OCI-LY3 (cell line): ENCODE measurements around the gene MPO.
A peak's percentile ranks its signal among the peaks of the same experiment; 100 is the strongest.

Experiments
- H2AFZ ChIP-seq: fragments of 200-600, 300-600 bp; shearing (Covaris generic); 2 replicates; pipeline ENCODE4 v1.6.0; 2014; ENCODE audit warnings: antibody characterized with exemption, low read depth, low read length
- H3K27ac ChIP-seq: fragments of 200-600, 300-600 bp; sonication (generic); 2 replicates; pipeline ENCODE4 v1.5.1; 2014; ENCODE audit warnings: mild to moderate bottlenecking, low read length, moderate library complexity, mixed read lengths
- H3K27me3 ChIP-seq: fragments of 200-600, 300-600 bp; sonication (generic); 2 replicates; pipeline ENCODE4 v1.6.1; 2014; ENCODE audit warnings: low read depth, low read length, mixed read lengths
- H3K36me3 ChIP-seq: fragments of 200-600, 300-600 bp; sonication (generic); replicated peaks from 2 replicates; pipeline ENCODE3; 2014; ENCODE audit warnings: low read depth, low read length, mixed read lengths
- H3K4me1 ChIP-seq: fragments of 300-600, 200-600 bp; sonication (generic); 2 replicates; pipeline ENCODE4 v1.6.1; 2014; ENCODE audit warnings: low read length, mixed read lengths
- H3K4me2 ChIP-seq: fragments of 200-600, 300-600 bp; sonication (generic); 2 replicates; pipeline ENCODE4 v1.6.1; 2014; ENCODE audit warnings: low read length, mixed read lengths
- H3K4me3 ChIP-seq: fragments of 300-600, 200-600 bp; sonication (generic); 2 replicates; pipeline ENCODE4 v1.5.1; 2014; ENCODE audit warnings: antibody characterized with exemption, mild to moderate bottlenecking, low read length, moderate library complexity
- H3K79me2 ChIP-seq: fragments of 300-600, 200-600 bp; shearing (Covaris generic); 2 replicates; pipeline ENCODE4 v1.6.1; 2014; ENCODE audit warnings: mild to moderate bottlenecking, low read length, mixed read lengths
- H3K9ac ChIP-seq: fragments of 300-600, 200-600 bp; shearing (Covaris generic); 2 replicates; pipeline ENCODE4 v1.6.0; 2014; ENCODE audit warnings: mild to moderate bottlenecking, low read length, moderate library complexity
- H3K9me3 ChIP-seq: fragments of 200-600, 300-600 bp; shearing (Covaris generic); 2 replicates; pipeline ENCODE4 v1.6.1; 2014; ENCODE audit warnings: low read length, mixed read lengths; ENCODE audit not compliant: insufficient read depth
- H4K20me1 ChIP-seq: fragments of 200-600, 300-600 bp; sonication (generic); 2 replicates; pipeline ENCODE4 v1.6.1; 2016; ENCODE audit warnings: low read length, mixed read lengths; ENCODE audit not compliant: insufficient read depth
- CTCF ChIP-seq: fragments of 200-600, 300-600 bp; sonication (generic); IDR thresholded peaks from 2 replicates; pipeline ENCODE4 v1.5.1; 2014; ENCODE audit warnings: antibody characterized with exemption, low read length, low read depth
- EZH2phosphoT487 ChIP-seq: fragments of 200-600 bp; shearing (Covaris generic); IDR thresholded peaks from 2 replicates; pipeline ENCODE4 v1.6.1; 2018; ENCODE audit warnings: antibody characterized with exemption, mixed run types, low read depth

MPO gene

GRCh38 chr17:58303971-58304749 lies 23.4 kb upstream of the MPO start:
- H3K9me3 ChIP-seq: no peaks in the 10 kb centered on the region
- peak overlapping the region; percentile 27 for H3K4me2 ChIP-seq
- TF ChIP-seq EZH2phosphoT487 (no peak), CTCF (peak; percentile 76)
- H4K20me1 ChIP-seq: no peaks in the 10 kb centered on the region
- no peaks in the 10 kb centered on the region for H3K79me2 ChIP-seq
- H3K4me3 ChIP-seq: no peak overlapping the region
- peaks cover 7% of the 10 kb centered on the region for H3K4me1 ChIP-seq
- peak overlapping the region; percentile 80; the same call in 1 of the 2 replicates for H2AFZ ChIP-seq
- H3K27me3 ChIP-seq: no peaks in the 10 kb centered on the region
- peaks cover 6% of the 10 kb centered on the region for H3K36me3 ChIP-seq
- H3K27ac ChIP-seq: no peak overlapping the region
- H3K9ac ChIP-seq: no peak overlapping the region; the same call in 1 of the 2 replicates

- H3K27me3 ChIP-seq: peaks cover 9% of the 10 kb centered on the region; the same call in 1 of the 2 replicates
- no peak overlapping the region for H3K4me2 ChIP-seq
- peaks cover 7% of the 10 kb centered on the region for H3K4me1 ChIP-seq
- H3K4me3 ChIP-seq: no peak overlapping the region
- H3K27ac ChIP-seq: no peak overlapping the region
- H4K20me1 ChIP-seq: no peaks in the 10 kb centered on the region
- TF ChIP-seq EZH2phosphoT487: no peak
- no peak for TF ChIP-seq CTCF
- no peaks in the 10 kb centered on the region for H3K79me2 ChIP-seq
- H2AFZ ChIP-seq: no peak overlapping the region
- H3K9ac ChIP-seq: no peak overlapping the region
- no peaks in the 10 kb centered on the region for H3K9me3 ChIP-seq
- H3K36me3 ChIP-seq: peaks cover 4% of the 10 kb centered on the region
Measured at GRCh38 chr17:58302919-58303585, 22.3 kb upstream of the MPO start.

DNA sequence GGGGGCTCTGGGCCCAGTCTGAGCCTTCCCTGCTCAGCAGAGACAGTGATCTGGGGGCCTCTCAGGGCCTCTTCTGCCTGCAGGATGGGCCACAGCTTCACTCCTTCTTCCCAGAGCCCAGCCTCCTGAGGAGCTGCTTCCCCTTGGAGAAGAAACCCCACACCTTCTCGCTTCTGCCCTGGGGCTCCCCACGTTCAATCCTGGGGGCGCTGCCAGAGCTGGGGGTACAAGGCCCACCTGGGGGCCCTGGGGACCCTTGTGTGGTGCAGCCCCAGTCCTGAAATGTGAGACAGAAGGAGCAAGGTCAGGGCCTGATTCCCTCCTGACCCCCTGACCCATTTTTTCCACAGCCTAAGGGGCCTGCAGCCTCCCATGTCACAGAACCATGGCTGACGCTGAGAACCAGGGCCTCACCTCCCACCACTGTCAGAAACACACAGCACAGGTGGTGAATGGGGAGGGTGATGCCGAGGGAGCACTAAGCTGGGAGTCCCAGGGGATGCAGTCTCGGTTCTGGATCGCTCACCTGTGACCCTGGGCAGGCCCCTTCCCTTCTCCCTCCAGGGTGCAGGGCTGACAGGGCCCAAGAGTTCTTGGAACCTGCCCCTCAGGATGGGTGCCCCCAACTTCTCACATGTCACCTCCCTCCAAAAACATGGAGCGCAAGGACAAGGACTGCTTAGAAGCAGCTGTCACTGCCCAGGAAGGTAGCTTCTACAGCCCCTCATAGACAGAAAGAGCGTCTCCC lies 21.6 kb upstream of the MPO start:
- TF ChIP-seq CTCF: no peak
- no peak for TF ChIP-seq EZH2phosphoT487
- H3K27me3 ChIP-seq: peaks cover 11% of the 10 kb centered on the region; the same call in 1 of the 2 replicates
- H3K36me3 ChIP-seq: peaks cover 3% of the 10 kb centered on the region
- H3K4me1 ChIP-seq: peaks cover 7% of the 10 kb centered on the region
- no peak overlapping the region for H3K9ac ChIP-seq
- H4K20me1 ChIP-seq: no peaks in the 10 kb centered on the region
- no peak overlapping the region for H3K4me2 ChIP-seq
- H3K27ac ChIP-seq: no peak overlapping the region
- no peak overlapping the region for H3K4me3 ChIP-seq
- no peak overlapping the region for H2AFZ ChIP-seq
- H3K79me2 ChIP-seq: no peaks in the 10 kb centered on the region
- no peaks in the 10 kb centered on the region for H3K9me3 ChIP-seq

DNA sequence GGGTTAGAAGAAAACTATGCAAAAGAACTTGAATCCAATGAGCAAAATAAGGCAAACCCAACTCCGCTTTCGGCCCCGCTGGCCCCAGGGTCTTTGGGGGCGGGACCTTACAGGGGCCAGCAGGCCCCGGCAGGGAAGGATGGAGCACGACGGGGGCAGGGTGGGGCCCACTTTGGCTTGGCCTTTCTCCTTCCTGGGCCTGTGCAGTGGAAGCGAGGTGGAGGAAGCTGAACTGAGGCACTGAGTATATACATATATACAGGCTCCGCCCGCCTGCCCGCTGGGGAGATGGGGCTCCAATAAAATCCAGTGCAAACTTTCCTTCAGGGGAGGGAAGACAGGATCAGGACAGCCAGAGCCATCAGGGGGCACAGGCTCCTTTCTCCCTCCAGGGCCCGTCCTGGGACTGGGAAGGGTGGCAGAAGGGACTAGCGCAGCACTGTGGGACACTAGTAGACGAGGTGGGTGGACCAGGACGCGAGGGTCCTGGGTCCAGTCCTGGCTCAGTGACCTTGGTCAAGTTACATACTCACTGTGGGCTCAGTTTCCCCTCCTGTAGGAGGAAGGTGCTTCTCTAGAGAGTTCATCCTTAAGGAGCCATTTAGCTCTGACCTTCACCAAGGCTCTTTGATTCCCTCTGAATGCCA lies 20.9 kb upstream of the MPO start:
- no peak for TF ChIP-seq EZH2phosphoT487
- Histone ChIP-seq H2AFZ (no peak overlapping the region), H3K36me3 (peaks cover 3% of the 10 kb centered on the region), H3K4me1 (peaks cover 7% of the 10 kb centered on the region), H3K9me3 (no peaks in the 10 kb centered on the region), H4K20me1 (no peaks in the 10 kb centered on the region), H3K27ac (no peak overlapping the region), H3K4me2 (no peak overlapping the region), H3K9ac (no peak overlapping the region), H3K27me3 (peaks cover 11% of the 10 kb centered on the region; the same call in 1 of the 2 replicates), H3K79me2 (no peaks in the 10 kb centered on the region), H3K4me3 (no peak overlapping the region)
